Esophagus (tissue), 2 donors: ENCODE measurements around the gene ZBTB42. TPM values are rescaled to one million over a fixed set of nuclear protein-coding genes. Genes with fewer than 3 reads are reported as not detected.
A peak's percentile ranks its signal among the peaks of the same experiment; 100 is the strongest.

Source experiments
- H3K27ac ChIP-seq, 2 donors: one replicate each; pipeline ENCODE4 v1.5.1; 2013; ENCODE audit warnings: low read depth in 2 of 2, mild to moderate bottlenecking in 2 of 2, inconsistent platforms in 1 of 2, low read length in 1 of 2, moderate library complexity in 1 of 2
- H3K27me3 ChIP-seq, 2 donors: one replicate each; pipeline ENCODE4 v1.6.1; 2013; ENCODE audit warnings: low read length in 2 of 2, control low read depth in 1 of 2, mild to moderate bottlenecking in 1 of 2; ENCODE audit not compliant: insufficient read depth in 2 of 2, control insufficient read depth in 1 of 2
- H3K36me3 ChIP-seq, 2 donors: one replicate each; pipeline ENCODE4 v1.6.1; 2013; ENCODE audit warnings: low read length in 1 of 2; ENCODE audit not compliant: control insufficient read depth in 2 of 2, insufficient read depth in 2 of 2
- H3K4me1 ChIP-seq, 2 donors: one replicate each; pipeline ENCODE4 v1.6.1; 2013; ENCODE audit warnings: low read length in 1 of 2; ENCODE audit not compliant: control insufficient read depth in 2 of 2, insufficient read depth in 2 of 2
- H3K4me3 ChIP-seq, 2 donors: one replicate each; pipeline ENCODE4 v1.5.1; 2013; ENCODE audit warnings: low read length in 2 of 2, mild to moderate bottlenecking in 2 of 2, low read depth in 1 of 2, moderate library complexity in 1 of 2
- H3K9me3 ChIP-seq, 2 donors: one replicate each; pipeline ENCODE4 v1.6.1; 2013; ENCODE audit warnings: mild to moderate bottlenecking in 2 of 2, low read depth in 1 of 2, low read length in 1 of 2, moderate library complexity in 1 of 2; ENCODE audit not compliant: control insufficient read depth in 2 of 2, insufficient read depth in 1 of 2
- WGBS, 2 donors: extraction: QIAGEN DNeasy Blood & Tissue Kit; methylation state at CpG; one replicate each; pipeline ENCODE4 v1.1.7; 2013; 5-methylcytosine and 5-hydroxymethylcytosine counted together
- polyA plus RNA-seq, 2 donors: library from polyadenylated mRNA; stranded (reverse); fragments of 200-250 nt; gene quantifications; one replicate each; pipeline ENCODE4 v1.2.3, GENCODE V29; 2013
- donor health status: healthy with polysubstance abuse.
- donor health status: Bipolar disorder and iron deficiency.

ZBTB42 gene
- polyA plus RNA-seq, 2 donors = 5.0 TPM

GRCh38 chr14:104800015-104800770 is 708 bp upstream of the ZBTB42 start:
- 3 to 7% methylated on average over 22 to 83 of the region's 83 CpGs for WGBS, 2 donors
- H3K27ac ChIP-seq = peak overlapping the region; percentile 85 to 94
- H3K27me3 ChIP-seq = no peaks in the 10 kb centered on the region
- H3K4me3 ChIP-seq = peak overlapping the region; percentile 67 to 69
- peaks cover 8 to 30% of the 10 kb centered on the region in 2 donors for H3K4me1 ChIP-seq
- H3K9me3 ChIP-seq = no peaks in the 10 kb centered on the region
- peaks cover 0 to 6% of the 10 kb centered on the region in 2 donors for H3K36me3 ChIP-seq

DNA sequence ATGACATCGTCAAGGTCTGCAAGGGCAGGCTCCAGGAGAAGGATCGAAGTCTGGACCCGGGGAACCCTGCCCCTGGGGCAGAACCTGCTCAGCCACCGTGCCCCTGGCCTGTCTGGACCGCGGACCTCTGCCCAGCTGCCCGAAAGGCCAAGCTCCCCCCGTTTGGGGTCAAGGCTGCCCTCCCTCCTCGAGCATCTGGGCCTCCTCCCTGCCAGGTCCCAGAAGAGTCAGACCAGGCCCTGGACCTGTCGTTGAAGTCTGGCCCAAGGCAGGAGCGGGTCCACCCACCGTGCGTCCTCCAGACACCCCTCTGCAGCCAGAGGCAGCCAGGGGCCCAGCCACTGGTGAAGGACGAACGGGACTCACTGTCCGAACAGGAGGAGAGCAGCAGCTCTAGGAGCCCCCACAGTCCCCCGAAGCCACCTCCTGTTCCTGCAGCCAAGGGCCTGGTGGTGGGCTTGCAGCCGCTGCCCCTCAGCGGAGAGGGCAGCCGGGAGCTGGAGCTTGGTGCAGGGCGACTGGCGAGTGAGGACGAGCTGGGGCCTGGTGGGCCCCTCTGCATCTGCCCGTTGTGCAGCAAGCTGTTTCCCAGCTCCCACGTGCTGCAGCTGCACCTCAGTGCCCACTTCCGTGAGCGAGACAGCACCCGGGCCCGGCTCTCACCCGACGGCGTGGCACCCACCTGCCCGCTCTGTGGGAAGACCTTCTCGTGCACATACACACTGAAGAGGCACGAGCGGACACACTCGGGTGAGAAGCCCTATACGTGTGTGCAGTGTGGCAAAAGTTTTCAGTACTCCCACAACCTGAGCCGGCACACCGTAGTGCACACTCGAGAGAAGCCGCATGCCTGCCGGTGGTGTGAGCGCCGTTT is 856 bp downstream of the ZBTB42 start:
- Histone ChIP-seq H3K27ac (peak overlapping the region; percentile 85 to 94), H3K4me3 (peak overlapping the region; percentile 67 to 69), H3K36me3 (peaks cover 0 to 6% of the 10 kb centered on the region in 2 donors), H3K4me1 (peaks cover 8 to 30% of the 10 kb centered on the region in 2 donors), H3K27me3 (no peaks in the 10 kb centered on the region), H3K9me3 (no peaks in the 10 kb centered on the region)
- 71% methylated on average over 42 to 45 of the region's 45 CpGs for WGBS, 2 donors

GRCh38 chr14:104802394-104803184 is 1.7 kb downstream of the ZBTB42 start:
- H3K9me3 ChIP-seq = no peaks in the 10 kb centered on the region
- H3K4me3 ChIP-seq = no peak overlapping the region
- no peaks in the 10 kb centered on the region for H3K27me3 ChIP-seq
- H3K4me1 ChIP-seq = peaks cover 8 to 30% of the 10 kb centered on the region in 2 donors
- peaks cover 0 to 6% of the 10 kb centered on the region in 2 donors for H3K36me3 ChIP-seq
- H3K27ac ChIP-seq = no peak overlapping the region
- WGBS, 2 donors = 71 to 74% methylated on average over 20 of the region's 20 CpGs

DNA sequence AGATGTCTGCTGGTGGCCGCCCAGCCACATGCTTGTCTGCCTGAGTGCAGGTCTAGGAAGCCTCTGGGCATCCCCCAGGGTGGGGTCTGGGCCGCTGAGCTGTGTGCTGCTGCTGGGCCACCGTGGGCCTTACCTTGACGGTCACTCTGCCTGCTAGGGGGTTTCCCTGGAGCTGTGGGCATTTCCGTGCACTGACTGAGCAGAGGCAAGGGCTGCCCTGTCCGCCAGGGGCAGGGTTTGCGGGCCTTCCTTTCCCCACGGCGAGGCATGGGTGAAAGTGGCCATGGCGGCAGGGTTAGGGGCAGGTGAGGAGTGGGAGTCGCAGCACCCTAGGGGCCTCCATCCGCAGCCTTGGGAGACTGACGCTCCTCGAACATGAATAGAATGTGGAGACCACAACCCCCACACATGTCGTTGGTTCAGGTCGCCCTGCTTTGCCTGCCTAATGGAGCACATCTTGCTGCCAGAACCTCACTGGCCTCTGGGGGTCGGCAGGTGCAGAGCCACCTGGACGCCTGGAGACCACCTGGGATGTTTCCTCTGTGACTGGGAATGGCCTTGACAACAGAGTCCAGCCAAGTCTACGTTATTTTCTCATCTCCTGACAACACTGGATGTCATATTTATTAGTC is 2.5 kb downstream of the ZBTB42 start:
- peaks cover 8 to 27% of the 10 kb centered on the region in 2 donors for H3K4me1 ChIP-seq
- WGBS, 2 donors = 79 to 84% methylated on average over 19 of the region's 19 CpGs
- peaks cover 0 to 6% of the 10 kb centered on the region in 2 donors for H3K36me3 ChIP-seq
- no peak overlapping the region for H3K27ac ChIP-seq
- H3K9me3 ChIP-seq = no peaks in the 10 kb centered on the region
- no peaks in the 10 kb centered on the region for H3K27me3 ChIP-seq
- no peak overlapping the region for H3K4me3 ChIP-seq

DNA sequence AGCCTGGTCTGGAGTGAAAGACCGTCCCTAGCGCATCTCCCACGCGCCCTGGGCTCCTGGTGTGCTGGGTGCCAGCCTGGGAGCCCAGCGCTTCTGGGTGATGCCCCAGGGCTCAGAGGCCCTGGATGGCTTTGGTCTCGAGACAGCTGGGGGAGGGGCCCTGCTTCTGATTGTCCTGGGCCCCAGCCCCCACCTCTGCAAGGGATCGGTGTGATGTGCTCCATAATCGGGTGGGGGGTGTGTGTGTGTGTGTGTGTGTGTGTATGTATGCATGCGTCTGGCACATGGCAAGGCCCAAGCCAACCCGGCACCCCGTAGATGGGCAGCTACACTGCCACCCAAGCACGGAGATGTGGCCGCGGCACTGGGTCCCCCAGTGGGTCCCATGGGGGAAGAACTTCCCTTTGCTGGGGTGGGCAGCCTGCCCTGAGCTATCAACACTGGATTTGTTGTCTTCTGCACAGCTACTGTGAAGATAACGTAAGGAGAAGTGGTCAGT is 3.1 kb downstream of the ZBTB42 start:
- no peak overlapping the region for H3K27ac ChIP-seq

GRCh38 chr14:104804481-104805325 is 3.8 kb downstream of the ZBTB42 start:
- Histone ChIP-seq H3K27ac (no peak overlapping the region), H3K27me3 (no peaks in the 10 kb centered on the region), H3K36me3 (peaks cover 0 to 6% of the 10 kb centered on the region in 2 donors), H3K9me3 (no peaks in the 10 kb centered on the region), H3K4me1 (peaks cover 8 to 26% of the 10 kb centered on the region in 2 donors), H3K4me3 (no peak overlapping the region)
- WGBS, 2 donors = 85 to 86% methylated on average over 18 of the region's 18 CpGs

More for the DNA sequence above, 3.1 kb downstream of the ZBTB42 start:
- no peaks in the 10 kb centered on the region for H3K27me3 ChIP-seq
- H3K4me1 ChIP-seq = peaks cover 8 to 27% of the 10 kb centered on the region in 2 donors
- H3K36me3 ChIP-seq = peaks cover 0 to 6% of the 10 kb centered on the region in 2 donors
- no peak overlapping the region for H3K4me3 ChIP-seq
- H3K9me3 ChIP-seq = no peaks in the 10 kb centered on the region
- WGBS, 2 donors = 74 to 77% methylated on average over 15 of the region's 15 CpGs

GRCh38 chr14:104805326-104805678 is 4.4 kb downstream of the ZBTB42 start:
- WGBS, 2 donors = 45 to 58% methylated on average over 3 of the region's 3 CpGs
- Histone ChIP-seq H3K9me3 (no peaks in the 10 kb centered on the region), H3K27me3 (no peaks in the 10 kb centered on the region), H3K4me3 (no peak overlapping the region), H3K4me1 (peaks cover 8 to 23% of the 10 kb centered on the region in 2 donors), H3K27ac (no peak overlapping the region), H3K36me3 (peaks cover 0 to 6% of the 10 kb centered on the region in 2 donors)

DNA sequence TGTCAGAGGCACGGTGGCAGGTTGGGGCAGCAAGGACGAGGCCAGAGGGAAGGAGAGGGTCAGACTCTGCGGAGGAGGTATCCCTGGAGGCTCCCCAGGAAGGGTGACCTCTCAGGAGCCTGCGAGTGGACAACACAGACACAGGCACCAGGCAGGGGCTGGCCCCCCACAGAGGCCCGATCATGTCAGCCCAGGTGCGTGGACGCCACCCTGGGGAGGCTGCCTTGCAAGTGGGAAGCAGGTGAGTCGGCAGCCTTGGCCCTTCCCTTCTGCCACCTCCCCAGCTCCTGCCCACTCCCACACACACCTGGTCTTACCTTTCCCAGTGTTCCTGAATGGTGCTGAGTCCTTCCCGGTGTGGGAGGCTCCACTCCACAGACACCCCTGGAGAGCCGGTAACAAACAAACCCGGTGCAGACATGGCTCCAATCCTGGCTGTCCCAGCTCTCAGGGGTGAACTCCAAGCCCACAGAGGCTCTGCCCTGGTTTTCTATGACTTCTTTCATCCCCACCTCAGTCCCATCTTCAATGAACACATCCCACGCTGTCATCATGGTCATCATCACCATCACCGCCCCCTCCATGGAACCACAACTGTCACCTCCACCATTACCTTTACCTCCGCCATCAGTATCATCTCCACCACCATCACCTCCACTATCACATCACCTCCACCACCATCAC is 5.2 kb downstream of the ZBTB42 start:
- H3K9me3 ChIP-seq = no peaks in the 10 kb centered on the region
- H3K4me1 ChIP-seq = peaks cover 8 to 22% of the 10 kb centered on the region in 2 donors
- WGBS, 2 donors = 83 to 84% methylated on average over 14 of the region's 14 CpGs
- H3K27ac ChIP-seq = no peak overlapping the region
- H3K36me3 ChIP-seq = peaks cover 0 to 6% of the 10 kb centered on the region in 2 donors
- no peak overlapping the region for H3K4me3 ChIP-seq
- no peaks in the 10 kb centered on the region for H3K27me3 ChIP-seq
